Skeletal muscle satellite cell (primary cell): Measurements from ENCODE around the gene N4BP2L2.
A peak's percentile ranks its signal among the peaks of the same experiment; 100 is the strongest.

Experiments
- H3K27me3 ChIP-seq: 2 replicates; pipeline ENCODE4 v1.7.0; 2013; ENCODE audit warnings: low read length; ENCODE audit not compliant: control insufficient read depth, insufficient read depth
- H3K36me3 ChIP-seq: 2 replicates; pipeline ENCODE4 v1.7.0; 2013; ENCODE audit warnings: mild to moderate bottlenecking, control low read depth, low read length; ENCODE audit not compliant: insufficient read depth
- H3K4me1 ChIP-seq: 2 replicates; pipeline ENCODE4 v1.7.0; 2013; ENCODE audit warnings: low read length; ENCODE audit not compliant: control insufficient read depth, insufficient read depth
- H3K4me2 ChIP-seq: 2 replicates; pipeline ENCODE4 v1.7.0; 2013; ENCODE audit warnings: mild to moderate bottlenecking, low read length
- H3K4me3 ChIP-seq: 2 replicates; pipeline ENCODE4 v1.7.0; 2013; ENCODE audit warnings: low read length
- H3K9ac ChIP-seq: 2 replicates; pipeline ENCODE4 v1.7.0; 2013; ENCODE audit warnings: mild to moderate bottlenecking, low read depth, low read length, moderate library complexity
- H3K9me3 ChIP-seq: replicated peaks from 2 replicates; pipeline ENCODE4 v1.7.0; 2013; ENCODE audit warnings: mild to moderate bottlenecking, control low read depth, low read length

N4BP2L2 gene

GRCh38 chr13:32495429-32495828 lies 43.2 kb downstream of the N4BP2L2 start:
- Histone ChIP-seq H3K4me2 (no peak overlapping the region), H3K4me1 (no peaks in the 10 kb centered on the region), H3K4me3 (no peak overlapping the region), H3K36me3 (no peaks in the 10 kb centered on the region), H3K9me3 (no peaks in the 10 kb centered on the region), H3K27me3 (no peaks in the 10 kb centered on the region), H3K9ac (no peak overlapping the region)

- Histone ChIP-seq H3K4me1 (no peaks in the 10 kb centered on the region), H3K36me3 (peaks cover under 1% of the 10 kb centered on the region), H3K4me2 (no peak overlapping the region), H3K9me3 (no peaks in the 10 kb centered on the region), H3K9ac (no peak overlapping the region), H3K4me3 (no peak overlapping the region), H3K27me3 (no peaks in the 10 kb centered on the region)
These were observed 47.6 kb downstream of the N4BP2L2 start for GRCh38 chr13:32491028-32491427.

GRCh38 chr13:32476892-32477291 lies 61.7 kb downstream of the N4BP2L2 start:
- Histone ChIP-seq H3K9ac (no peak overlapping the region), H3K36me3 (peaks cover 6% of the 10 kb centered on the region), H3K4me1 (peaks cover 6% of the 10 kb centered on the region), H3K4me3 (no peak overlapping the region), H3K4me2 (no peak overlapping the region), H3K27me3 (no peaks in the 10 kb centered on the region), H3K9me3 (no peaks in the 10 kb centered on the region)

- Histone ChIP-seq H3K4me2 (no peak overlapping the region), H3K9me3 (no peaks in the 10 kb centered on the region), H3K4me1 (peaks cover 13% of the 10 kb centered on the region), H3K27me3 (no peaks in the 10 kb centered on the region), H3K4me3 (no peak overlapping the region), H3K36me3 (peaks cover 6% of the 10 kb centered on the region), H3K9ac (no peak overlapping the region)
These were observed 62.4 kb downstream of the N4BP2L2 start for GRCh38 chr13:32476021-32476731.

GRCh38 chr13:32474999-32475792 lies 63.4 kb downstream of the N4BP2L2 start:
- no peak overlapping the region for H3K9ac ChIP-seq
- H3K4me2 ChIP-seq, result no peak overlapping the region
- no peak overlapping the region for H3K4me3 ChIP-seq
- peaks cover 14% of the 10 kb centered on the region for H3K4me1 ChIP-seq
- no peaks in the 10 kb centered on the region for H3K27me3 ChIP-seq
- H3K9me3 ChIP-seq, result no peaks in the 10 kb centered on the region
- H3K36me3 ChIP-seq, result peaks cover 11% of the 10 kb centered on the region

GRCh38 chr13:32473650-32474049 lies 64.9 kb downstream of the N4BP2L2 start:
- Histone ChIP-seq H3K4me2 (no peak overlapping the region), H3K9me3 (no peaks in the 10 kb centered on the region), H3K4me1 (peaks cover 14% of the 10 kb centered on the region), H3K9ac (no peak overlapping the region), H3K4me3 (no peak overlapping the region), H3K36me3 (peaks cover 11% of the 10 kb centered on the region), H3K27me3 (no peaks in the 10 kb centered on the region)

GRCh38 chr13:32472194-32472621 lies 66.4 kb downstream of the N4BP2L2 start:
- Histone ChIP-seq H3K4me3 (no peak overlapping the region), H3K36me3 (peaks cover 6% of the 10 kb centered on the region), H3K27me3 (no peaks in the 10 kb centered on the region), H3K4me2 (no peak overlapping the region), H3K9me3 (no peaks in the 10 kb centered on the region), H3K4me1 (peaks cover 14% of the 10 kb centered on the region), H3K9ac (peak overlapping the region; percentile 9)

- Histone ChIP-seq H3K9me3 (no peaks in the 10 kb centered on the region), H3K9ac (peak overlapping the region; percentile 9), H3K4me1 (peaks cover 14% of the 10 kb centered on the region), H3K36me3 (peaks cover 6% of the 10 kb centered on the region), H3K27me3 (no peaks in the 10 kb centered on the region), H3K4me2 (no peak overlapping the region), H3K4me3 (no peak overlapping the region)
These were observed 67.2 kb downstream of the N4BP2L2 start for GRCh38 chr13:32471187-32471922.

- Histone ChIP-seq H3K4me2 (no peak overlapping the region), H3K27me3 (no peaks in the 10 kb centered on the region), H3K4me1 (peaks cover 14% of the 10 kb centered on the region), H3K36me3 (peaks cover 6% of the 10 kb centered on the region), H3K9ac (no peak overlapping the region), H3K4me3 (no peak overlapping the region), H3K9me3 (no peaks in the 10 kb centered on the region)
These were observed 70.0 kb downstream of the N4BP2L2 start for GRCh38 chr13:32468502-32469142.

GRCh38 chr13:32456591-32456990 lies 82.0 kb downstream of the N4BP2L2 start:
- no peak overlapping the region for H3K4me2 ChIP-seq
- no peak overlapping the region for H3K9ac ChIP-seq
- H3K4me1 ChIP-seq, result no peaks in the 10 kb centered on the region
- H3K9me3 ChIP-seq, result peaks cover 7% of the 10 kb centered on the region
- no peaks in the 10 kb centered on the region for H3K27me3 ChIP-seq
- H3K36me3 ChIP-seq, result no peaks in the 10 kb centered on the region
- no peak overlapping the region for H3K4me3 ChIP-seq

- Histone ChIP-seq H3K36me3 (no peaks in the 10 kb centered on the region), H3K4me2 (no peak overlapping the region), H3K4me3 (no peak overlapping the region), H3K4me1 (no peaks in the 10 kb centered on the region), H3K9me3 (peaks cover 7% of the 10 kb centered on the region), H3K27me3 (no peaks in the 10 kb centered on the region), H3K9ac (no peak overlapping the region)
These were observed 83.0 kb downstream of the N4BP2L2 start for GRCh38 chr13:32455594-32455903.
